ENCODE measurements around the gene ARNT2.

- TF ChIP-seq CTCF (IDR thresholded peaks at IDR 0.05): no peak
- TF ChIP-seq RCOR1 (IDR thresholded peaks at IDR 0.05; ENCODE audit: low read depth, low read length): no peak
- TF ChIP-seq GATA3 (IDR thresholded peaks at IDR 0.05; ENCODE audit: borderline replicate concordance): no peak
- TF ChIP-seq POLR2A (IDR thresholded peaks at IDR 0.05; ENCODE audit: low read length): no peak
Observed at GRCh38 chr15:80399508-80399907, 4.7 kb upstream of the ARNT2 start.

All from A549 (cell line).